Fibroblast of mammary gland (primary cell): ENCODE data around the gene DCDC1.

ENCODE experiments used
- DNase-seq: peaks from one replicate; pipeline ENCODE4 v3.0.0-alpha.2; 2010; ENCODE audit warnings: low read depth
- H3K4me3 ChIP-seq: 2 replicates; pipeline ENCODE4 v1.5.1; 2011; ENCODE audit warnings: low read depth, mild to moderate bottlenecking, low read length, moderate library complexity; ENCODE audit not compliant: control insufficient read depth
- TF ChIP-seq, protein P1 (sequence below): conservative IDR thresholded peaks from 2 replicates; pipeline ENCODE4 v1.5.1; 2011; ENCODE audit warnings: low read depth, low read length, inconsistent platforms; ENCODE audit not compliant: control insufficient read depth, insufficient read depth

DCDC1 gene

GRCh38 chr11:31069447-31070205, 299.9 kb downstream of the DCDC1 start:
- DNase-seq, result no peak
- TF ChIP-seq, protein P1, sequence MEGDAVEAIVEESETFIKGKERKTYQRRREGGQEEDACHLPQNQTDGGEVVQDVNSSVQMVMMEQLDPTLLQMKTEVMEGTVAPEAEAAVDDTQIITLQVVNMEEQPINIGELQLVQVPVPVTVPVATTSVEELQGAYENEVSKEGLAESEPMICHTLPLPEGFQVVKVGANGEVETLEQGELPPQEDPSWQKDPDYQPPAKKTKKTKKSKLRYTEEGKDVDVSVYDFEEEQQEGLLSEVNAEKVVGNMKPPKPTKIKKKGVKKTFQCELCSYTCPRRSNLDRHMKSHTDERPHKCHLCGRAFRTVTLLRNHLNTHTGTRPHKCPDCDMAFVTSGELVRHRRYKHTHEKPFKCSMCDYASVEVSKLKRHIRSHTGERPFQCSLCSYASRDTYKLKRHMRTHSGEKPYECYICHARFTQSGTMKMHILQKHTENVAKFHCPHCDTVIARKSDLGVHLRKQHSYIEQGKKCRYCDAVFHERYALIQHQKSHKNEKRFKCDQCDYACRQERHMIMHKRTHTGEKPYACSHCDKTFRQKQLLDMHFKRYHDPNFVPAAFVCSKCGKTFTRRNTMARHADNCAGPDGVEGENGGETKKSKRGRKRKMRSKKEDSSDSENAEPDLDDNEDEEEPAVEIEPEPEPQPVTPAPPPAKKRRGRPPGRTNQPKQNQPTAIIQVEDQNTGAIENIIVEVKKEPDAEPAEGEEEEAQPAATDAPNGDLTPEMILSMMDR, result no peak
- H3K4me3 ChIP-seq, result no peak overlapping the region

GRCh38 chr11:31060880-31061279, 308.7 kb downstream of the DCDC1 start:
- peak; percentile 4 for DNase-seq
- TF ChIP-seq, protein P1, result no peak
- no peak overlapping the region for H3K4me3 ChIP-seq

GRCh38 chr11:31059529-31059928, 310.0 kb downstream of the DCDC1 start:
- no peak overlapping the region for H3K4me3 ChIP-seq
- no peak for DNase-seq
- TF ChIP-seq, protein P1, result no peak

DNA sequence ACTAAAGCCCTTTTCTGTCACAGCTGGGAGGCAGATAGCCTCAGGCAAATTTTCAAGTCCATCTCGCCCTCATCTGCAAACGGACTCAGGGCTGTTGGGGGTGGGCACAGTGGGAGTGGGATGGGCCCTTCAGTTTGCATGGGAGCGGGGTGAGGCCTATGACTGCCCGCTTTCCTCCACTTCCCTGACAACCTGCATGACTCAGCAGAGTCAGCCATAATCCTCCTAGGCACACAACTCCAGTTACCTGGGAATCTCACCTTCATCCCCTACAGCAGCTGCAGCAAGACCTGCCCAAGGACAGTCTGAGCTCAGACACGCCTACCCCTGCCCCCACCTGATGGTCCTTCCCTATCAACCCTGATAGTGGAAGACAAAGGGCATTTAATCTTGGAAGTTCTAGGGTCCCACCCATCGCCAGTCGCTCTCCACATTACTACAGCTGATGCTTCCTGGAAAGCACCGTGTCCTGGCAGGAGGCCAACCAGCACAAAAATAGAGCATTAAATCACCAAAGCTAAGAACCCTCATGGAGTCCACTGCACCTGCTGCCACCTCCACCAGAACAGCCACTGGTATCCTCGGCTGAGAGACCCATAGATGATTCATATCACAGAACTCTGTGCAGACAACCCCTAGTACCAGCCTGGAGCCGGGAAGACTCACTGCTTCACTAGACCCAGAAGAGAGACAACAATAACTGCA, 319.3 kb downstream of the DCDC1 start:
- no peak overlapping the region for H3K4me3 ChIP-seq
- DNase-seq, result no peak
- TF ChIP-seq, protein P1, result no peak

DNA sequence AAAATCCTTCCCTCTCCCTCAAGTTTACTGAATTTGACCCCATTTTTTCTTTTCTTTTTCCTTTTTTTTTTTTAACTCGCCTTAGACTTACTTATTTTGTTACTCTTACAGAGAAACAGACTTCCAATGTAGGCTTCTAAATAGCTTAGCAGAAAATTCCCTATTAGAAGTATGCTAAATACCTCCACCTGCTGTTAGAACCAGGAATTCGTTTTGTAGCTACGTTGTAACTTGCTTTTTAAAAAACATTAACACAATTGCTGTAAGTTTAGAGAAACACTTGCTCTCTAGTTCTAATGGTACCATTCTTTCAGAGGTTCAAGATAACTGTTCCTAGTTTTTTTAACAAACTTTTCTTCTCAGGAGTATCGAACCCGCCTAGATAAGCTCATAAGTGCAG, 324.2 kb downstream of the DCDC1 start:
- H3K4me3 ChIP-seq, result no peak overlapping the region
- TF ChIP-seq, protein P1, result peak; percentile 20
- DNase-seq, result peak; percentile 7

DNA sequence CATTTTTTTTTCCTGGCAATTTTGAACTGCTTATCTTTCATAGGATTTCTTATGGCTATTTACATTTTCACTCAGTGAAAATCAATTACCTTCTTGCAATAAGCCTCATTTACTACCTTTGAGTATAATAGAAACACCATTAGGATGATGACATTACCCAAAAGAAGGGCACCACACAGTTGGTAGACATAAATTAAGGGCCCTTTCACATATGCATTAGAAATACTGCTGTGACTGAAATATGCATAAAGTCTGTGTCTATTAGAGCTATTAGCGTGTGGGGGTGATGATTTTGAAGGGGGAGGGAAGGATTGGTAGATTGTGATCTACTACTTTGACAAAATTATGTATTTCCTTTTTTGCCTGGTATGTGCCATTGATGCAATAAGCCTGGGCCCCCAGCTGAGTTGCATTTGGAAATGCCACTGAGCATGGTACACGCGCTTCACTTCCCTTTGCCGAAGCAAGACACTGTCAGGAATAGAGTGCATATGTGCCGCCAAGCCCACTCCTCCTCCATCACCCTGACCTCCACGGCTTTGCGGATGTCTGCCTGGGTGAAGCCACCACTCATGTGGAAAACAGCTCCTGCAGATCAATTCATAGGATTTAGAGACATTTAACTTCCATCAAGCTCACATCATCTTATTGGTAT, 339.3 kb downstream of the DCDC1 start:
- no peak overlapping the region for H3K4me3 ChIP-seq

More for the DNA sequence above, 339.3 kb downstream of the DCDC1 start:
- TF ChIP-seq, protein P1, result no peak
- no peak for DNase-seq
